Measurements from ENCODE around the gene LRTM2.

DNA sequence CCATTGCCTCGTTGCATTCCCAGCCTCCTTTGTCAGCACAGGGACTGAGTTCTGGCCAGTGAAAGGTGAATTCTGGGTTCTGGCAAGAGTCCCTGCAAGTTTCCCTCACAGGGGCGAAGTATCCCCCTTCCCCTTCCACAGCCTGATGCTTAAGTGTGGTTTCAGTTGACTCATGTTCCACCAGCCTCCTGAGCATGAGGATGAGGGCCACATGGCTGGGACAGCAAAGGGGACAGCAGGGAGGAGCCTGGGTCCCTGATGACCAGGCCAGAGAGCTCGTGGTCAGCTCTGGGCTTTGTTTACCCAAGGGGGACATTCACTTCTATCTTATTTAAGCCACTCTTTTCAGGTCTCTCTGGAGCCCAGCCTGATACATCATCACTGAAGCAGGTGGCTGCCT, 61.6 kb downstream of the LRTM2 start:
- no peak for TF ChIP-seq POLR2AphosphoS5 (IDR thresholded peaks at IDR 0.05; ENCODE audit: low read depth, low read length)
- TF ChIP-seq, protein P1, sequence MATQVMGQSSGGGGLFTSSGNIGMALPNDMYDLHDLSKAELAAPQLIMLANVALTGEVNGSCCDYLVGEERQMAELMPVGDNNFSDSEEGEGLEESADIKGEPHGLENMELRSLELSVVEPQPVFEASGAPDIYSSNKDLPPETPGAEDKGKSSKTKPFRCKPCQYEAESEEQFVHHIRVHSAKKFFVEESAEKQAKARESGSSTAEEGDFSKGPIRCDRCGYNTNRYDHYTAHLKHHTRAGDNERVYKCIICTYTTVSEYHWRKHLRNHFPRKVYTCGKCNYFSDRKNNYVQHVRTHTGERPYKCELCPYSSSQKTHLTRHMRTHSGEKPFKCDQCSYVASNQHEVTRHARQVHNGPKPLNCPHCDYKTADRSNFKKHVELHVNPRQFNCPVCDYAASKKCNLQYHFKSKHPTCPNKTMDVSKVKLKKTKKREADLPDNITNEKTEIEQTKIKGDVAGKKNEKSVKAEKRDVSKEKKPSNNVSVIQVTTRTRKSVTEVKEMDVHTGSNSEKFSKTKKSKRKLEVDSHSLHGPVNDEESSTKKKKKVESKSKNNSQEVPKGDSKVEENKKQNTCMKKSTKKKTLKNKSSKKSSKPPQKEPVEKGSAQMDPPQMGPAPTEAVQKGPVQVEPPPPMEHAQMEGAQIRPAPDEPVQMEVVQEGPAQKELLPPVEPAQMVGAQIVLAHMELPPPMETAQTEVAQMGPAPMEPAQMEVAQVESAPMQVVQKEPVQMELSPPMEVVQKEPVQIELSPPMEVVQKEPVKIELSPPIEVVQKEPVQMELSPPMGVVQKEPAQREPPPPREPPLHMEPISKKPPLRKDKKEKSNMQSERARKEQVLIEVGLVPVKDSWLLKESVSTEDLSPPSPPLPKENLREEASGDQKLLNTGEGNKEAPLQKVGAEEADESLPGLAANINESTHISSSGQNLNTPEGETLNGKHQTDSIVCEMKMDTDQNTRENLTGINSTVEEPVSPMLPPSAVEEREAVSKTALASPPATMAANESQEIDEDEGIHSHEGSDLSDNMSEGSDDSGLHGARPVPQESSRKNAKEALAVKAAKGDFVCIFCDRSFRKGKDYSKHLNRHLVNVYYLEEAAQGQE (IDR thresholded peaks at IDR 0.05; ENCODE audit: insufficient read depth in 1 of 2, low read depth in 2 of 2, low read length in 2 of 2), result no peak

Measured in PFSK-1 (cell line).